ENCODE measurements around the gene KRT9. TPM values are rescaled to one million over a fixed set of nuclear protein-coding genes. Genes with fewer than 3 reads are reported as not detected.

The KRT9 gene
- total and polyA plus RNA-seq, 2 of the 13 experiments (the other 11 are each of a cell fraction or from before 2014, with no cell fraction given), result not detected

DNA sequence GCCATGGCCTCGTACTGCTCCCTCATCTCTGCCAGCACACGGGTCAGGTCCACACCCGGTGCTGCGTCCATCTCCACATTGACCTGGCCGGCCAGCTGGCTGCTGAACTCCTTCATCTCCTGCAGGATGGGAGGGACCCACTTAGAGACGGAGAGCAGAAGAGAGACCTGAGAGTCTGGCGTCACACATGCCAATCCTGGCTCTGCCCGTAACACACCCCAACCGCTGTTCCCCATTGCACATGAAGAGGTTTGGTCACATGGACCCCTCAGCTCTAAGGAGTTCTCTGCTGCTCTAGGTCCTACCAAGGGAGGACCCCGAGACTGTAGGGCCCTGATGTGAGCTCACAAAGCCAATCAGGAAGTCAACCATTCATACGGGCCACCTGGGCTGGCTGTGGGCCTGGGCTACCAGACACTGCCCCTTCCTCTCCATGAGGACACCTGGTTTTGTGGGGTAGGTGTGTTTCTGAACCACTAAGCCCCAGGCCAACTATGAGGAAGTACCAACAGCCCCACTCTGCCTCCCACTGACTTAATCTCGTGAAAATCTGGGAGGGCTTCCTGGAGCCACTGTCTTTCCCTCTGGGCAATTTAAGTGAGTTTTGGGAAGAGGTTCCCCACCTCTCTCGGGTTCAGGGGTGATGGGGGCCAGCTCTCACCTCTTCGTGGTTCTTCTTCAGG, 55.6 kb downstream of the KRT9 start:
- H3K27ac ChIP-seq (ENCODE audit: extremely low read length, insufficient read depth, low read length), result no peak overlapping the region
- no peaks in the 10 kb centered on the region for H3K79me2 ChIP-seq (ENCODE audit: insufficient read depth, low read length)
- H4K20me1 ChIP-seq (ENCODE audit: insufficient read depth, low read length), result no peaks in the 10 kb centered on the region
- no peak overlapping the region for H3K9ac ChIP-seq (ENCODE audit: insufficient read depth, low read depth, low read length)
- FAIRE-seq (no peak), ATAC-seq (no peak), DNase-seq (ENCODE audit: low spot score) (no peak)
- H3K27me3 ChIP-seq (ENCODE audit: control insufficient read depth in 1 of 2, insufficient read depth in 2 of 2, low read length in 2 of 2), result peaks cover 1 to 10% of the 10 kb centered on the region in 2 experiments; a peak in 4 of 5 replicates
- WGBS (ENCODE audit: low lambda C conversion rate), result 54% methylated on average over 12 of the region's 14 CpGs
- BruUV-seq (replicated peaks), result no TSS peak
- in situ Hi-C loops (cut with HindIII; ENCODE audit: extremely low pct_ligation_motif_present, low pct_unique_long_range_greater_than_20kb) (no loop called here), intact Hi-C loops (cut with micrococcal nuclease; ENCODE audit: unreplicated experiment) (no loop called here)
- ChIA-PET CTCF (ENCODE audit: low intra/inter-chr PET ratio, low total read pairs) (no interaction called here), POLR2A (no interaction called here)
- no peak overlapping the region for H3K4me3 ChIP-seq (replicated peaks in 1 of 3; ENCODE audit: insufficient read depth in 1 of 3, low read depth in 2 of 3, low read length in 3 of 3)
- no peak overlapping the region for H2AFZ ChIP-seq (ENCODE audit: low read length)
- H3K4me2 ChIP-seq (ENCODE audit: low read depth, low read length), result no peak overlapping the region
- no peaks in the 10 kb centered on the region for H3K36me3 ChIP-seq (replicated peaks in 1 of 2; ENCODE audit: control insufficient read depth in 1 of 2, insufficient read depth in 2 of 2, low read length in 2 of 2)
- TF ChIP-seq FOSL2 (CRISPR knock-in tag; IDR thresholded peaks at IDR 0.05), result no peak
- no peak for TF ChIP-seq CENPT (CRISPR knock-in tag; IDR thresholded peaks at IDR 0.05; ENCODE audit: low read depth)
- TF ChIP-seq BHLHE40 (IDR thresholded peaks at IDR 0.05; ENCODE audit: low read length), result no peak
- TF ChIP-seq ZNF484 (CRISPR knock-in tag; IDR thresholded peaks at IDR 0.05; ENCODE audit: borderline replicate concordance, low read depth), result no peak
- TF ChIP-seq SMAD1 (CRISPR knock-in tag; IDR thresholded peaks at IDR 0.05; ENCODE audit: borderline replicate concordance, low read depth), result no peak
- no peak for TF ChIP-seq ADNP (CRISPR knock-in tag; IDR thresholded peaks at IDR 0.05)
- TF ChIP-seq KAT7 (CRISPR knock-in tag; IDR thresholded peaks at IDR 0.05; ENCODE audit: borderline replicate concordance), result no peak
- TF ChIP-seq ZSCAN20 (CRISPR knock-in tag; IDR thresholded peaks at IDR 0.05; ENCODE audit: borderline replicate concordance), result no peak
- TF ChIP-seq GZF1 (CRISPR knock-in tag; IDR thresholded peaks at IDR 0.05), result no peak
- TF ChIP-seq NKX3-1 (CRISPR knock-in tag; IDR thresholded peaks at IDR 0.05), result no peak
- TF ChIP-seq, protein P1, sequence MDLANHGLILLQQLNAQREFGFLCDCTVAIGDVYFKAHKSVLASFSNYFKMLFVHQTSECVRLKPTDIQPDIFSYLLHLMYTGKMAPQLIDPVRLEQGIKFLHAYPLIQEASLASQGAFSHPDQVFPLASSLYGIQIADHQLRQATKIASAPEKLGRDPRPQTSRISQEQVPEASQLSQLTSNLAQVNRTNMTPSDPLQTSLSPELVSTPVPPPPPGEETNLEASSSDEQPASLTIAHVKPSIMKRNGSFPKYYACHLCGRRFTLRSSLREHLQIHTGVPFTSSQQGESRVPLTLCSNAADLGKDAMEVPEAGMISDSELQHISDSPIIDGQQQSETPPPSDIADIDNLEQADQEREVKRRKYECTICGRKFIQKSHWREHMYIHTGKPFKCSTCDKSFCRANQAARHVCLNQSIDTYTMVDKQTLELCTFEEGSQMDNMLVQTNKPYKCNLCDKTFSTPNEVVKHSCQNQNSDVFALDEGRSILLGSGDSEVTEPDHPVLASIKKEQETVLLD (CRISPR knock-in tag; IDR thresholded peaks at IDR 0.05; ENCODE audit: low read depth), result no peak
- TF ChIP-seq MEIS2 (CRISPR knock-in tag; IDR thresholded peaks at IDR 0.05), result no peak
- TF ChIP-seq ZBTB42 (CRISPR knock-in tag; IDR thresholded peaks at IDR 0.05), result no peak
- no peak for TF ChIP-seq REPIN1 (CRISPR knock-in tag; IDR thresholded peaks at IDR 0.05; ENCODE audit: borderline replicate concordance, low read depth)
- no peak for TF ChIP-seq HNRNPL (IDR thresholded peaks at IDR 0.05; ENCODE audit: low read depth, low read length)
- TF ChIP-seq ZNF605 (CRISPR knock-in tag; IDR thresholded peaks at IDR 0.05), result no peak
- TF ChIP-seq, protein P2, sequence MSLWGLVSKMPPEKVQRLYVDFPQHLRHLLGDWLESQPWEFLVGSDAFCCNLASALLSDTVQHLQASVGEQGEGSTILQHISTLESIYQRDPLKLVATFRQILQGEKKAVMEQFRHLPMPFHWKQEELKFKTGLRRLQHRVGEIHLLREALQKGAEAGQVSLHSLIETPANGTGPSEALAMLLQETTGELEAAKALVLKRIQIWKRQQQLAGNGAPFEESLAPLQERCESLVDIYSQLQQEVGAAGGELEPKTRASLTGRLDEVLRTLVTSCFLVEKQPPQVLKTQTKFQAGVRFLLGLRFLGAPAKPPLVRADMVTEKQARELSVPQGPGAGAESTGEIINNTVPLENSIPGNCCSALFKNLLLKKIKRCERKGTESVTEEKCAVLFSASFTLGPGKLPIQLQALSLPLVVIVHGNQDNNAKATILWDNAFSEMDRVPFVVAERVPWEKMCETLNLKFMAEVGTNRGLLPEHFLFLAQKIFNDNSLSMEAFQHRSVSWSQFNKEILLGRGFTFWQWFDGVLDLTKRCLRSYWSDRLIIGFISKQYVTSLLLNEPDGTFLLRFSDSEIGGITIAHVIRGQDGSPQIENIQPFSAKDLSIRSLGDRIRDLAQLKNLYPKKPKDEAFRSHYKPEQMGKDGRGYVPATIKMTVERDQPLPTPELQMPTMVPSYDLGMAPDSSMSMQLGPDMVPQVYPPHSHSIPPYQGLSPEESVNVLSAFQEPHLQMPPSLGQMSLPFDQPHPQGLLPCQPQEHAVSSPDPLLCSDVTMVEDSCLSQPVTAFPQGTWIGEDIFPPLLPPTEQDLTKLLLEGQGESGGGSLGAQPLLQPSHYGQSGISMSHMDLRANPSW (CRISPR knock-in tag; IDR thresholded peaks at IDR 0.05; ENCODE audit: borderline replicate concordance), result no peak
- no peak for TF ChIP-seq ISL2 (CRISPR knock-in tag; IDR thresholded peaks at IDR 0.05)
- TF ChIP-seq ZNF160 (CRISPR knock-in tag; IDR thresholded peaks at IDR 0.05), result no peak
- no peaks in the 10 kb centered on the region for H3K9me3 ChIP-seq (ENCODE audit: low read length)
- peaks cover 22% of the 10 kb centered on the region for H3K4me1 ChIP-seq (ENCODE audit: insufficient read depth, low read length)

Measured in HepG2 (cell line).